HG02678 (cell line): ENCODE measurements around the gene PYURF.

ENCODE experiments used
- ATAC-seq: cut with Tn5 transposase; IDR thresholded peaks from one replicate; pipeline ENCODE4 v1.9.1; 2021; ENCODE audit warnings: mild to moderate bottlenecking, moderate library complexity; ENCODE audit not compliant: unreplicated experiment

PYURF gene

GRCh38 chr4:88514557-88515511, 8.7 kb downstream of the PYURF start:
- ATAC-seq = no peak

DNA sequence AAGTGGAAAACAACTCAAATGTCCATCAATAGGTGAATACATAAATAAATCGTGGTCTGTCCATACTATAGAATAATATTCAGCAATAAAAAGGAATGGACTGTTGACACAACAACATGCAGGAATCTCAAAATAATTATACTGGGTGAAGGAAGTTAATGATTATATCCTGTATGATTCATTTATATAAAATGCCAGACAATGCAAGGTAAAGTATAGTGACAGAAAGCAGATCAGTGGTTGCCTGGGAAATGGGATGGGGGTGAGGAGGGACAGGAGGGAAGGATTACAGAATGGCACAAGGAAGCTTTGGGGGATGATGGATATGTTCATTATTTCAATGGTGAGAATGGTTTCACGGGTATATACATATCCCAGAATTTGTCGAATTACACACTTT, 12.3 kb downstream of the PYURF start:
- ATAC-seq = no peak

GRCh38 chr4:88503344-88503743, 20.2 kb downstream of the PYURF start:
- ATAC-seq = no peak

GRCh38 chr4:88497859-88498409, 25.6 kb downstream of the PYURF start:
- ATAC-seq = no peak

- ATAC-seq = no peak
Observed at GRCh38 chr4:88489100-88489761, 34.3 kb downstream of the PYURF start.

GRCh38 chr4:88481537-88481936, 42.0 kb downstream of the PYURF start:
- ATAC-seq = no peak

GRCh38 chr4:88478247-88478646, 45.3 kb downstream of the PYURF start:
- ATAC-seq = no peak

DNA sequence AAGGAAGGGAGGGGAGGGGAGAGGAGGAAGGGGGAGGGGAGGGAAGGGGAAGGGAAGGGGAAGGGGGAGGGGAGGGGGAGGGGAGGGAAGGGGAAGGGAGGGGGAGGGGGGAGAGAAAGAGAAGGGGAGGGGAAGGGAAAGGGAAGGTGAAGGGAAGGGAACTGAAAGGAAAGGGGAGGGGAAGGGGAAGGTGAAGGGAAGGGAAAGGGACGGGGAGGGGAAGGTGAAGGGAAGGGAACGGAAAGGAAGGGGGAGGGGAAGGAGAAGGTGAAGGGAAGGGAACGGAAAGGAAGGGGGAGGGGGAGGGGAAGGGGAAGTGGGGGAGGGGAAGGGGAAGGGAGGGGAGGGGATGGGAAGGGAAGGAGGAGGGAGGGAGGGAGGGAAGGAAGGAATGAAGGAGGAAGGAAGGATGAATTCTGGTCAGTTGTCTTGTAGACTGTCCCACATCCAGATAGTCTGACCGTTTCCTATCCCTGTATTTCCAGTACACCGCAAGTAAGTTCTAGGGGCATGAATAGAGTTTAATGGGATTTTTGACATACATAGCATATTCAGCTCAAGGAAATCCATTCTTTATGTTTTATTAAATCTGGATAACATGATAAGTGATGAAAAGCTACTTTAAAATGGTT, 46.2 kb downstream of the PYURF start:
- no peak for ATAC-seq
